ENCODE measurements around the gene RBCK1. TPM values are rescaled to one million over a fixed set of nuclear protein-coding genes. Genes with fewer than 3 reads are reported as not detected.

The RBCK1 gene
- total and polyA plus RNA-seq, 2 donors (not counting 1 experiment from before 2014, with no cell fraction given), result 128 to 135 TPM

DNA sequence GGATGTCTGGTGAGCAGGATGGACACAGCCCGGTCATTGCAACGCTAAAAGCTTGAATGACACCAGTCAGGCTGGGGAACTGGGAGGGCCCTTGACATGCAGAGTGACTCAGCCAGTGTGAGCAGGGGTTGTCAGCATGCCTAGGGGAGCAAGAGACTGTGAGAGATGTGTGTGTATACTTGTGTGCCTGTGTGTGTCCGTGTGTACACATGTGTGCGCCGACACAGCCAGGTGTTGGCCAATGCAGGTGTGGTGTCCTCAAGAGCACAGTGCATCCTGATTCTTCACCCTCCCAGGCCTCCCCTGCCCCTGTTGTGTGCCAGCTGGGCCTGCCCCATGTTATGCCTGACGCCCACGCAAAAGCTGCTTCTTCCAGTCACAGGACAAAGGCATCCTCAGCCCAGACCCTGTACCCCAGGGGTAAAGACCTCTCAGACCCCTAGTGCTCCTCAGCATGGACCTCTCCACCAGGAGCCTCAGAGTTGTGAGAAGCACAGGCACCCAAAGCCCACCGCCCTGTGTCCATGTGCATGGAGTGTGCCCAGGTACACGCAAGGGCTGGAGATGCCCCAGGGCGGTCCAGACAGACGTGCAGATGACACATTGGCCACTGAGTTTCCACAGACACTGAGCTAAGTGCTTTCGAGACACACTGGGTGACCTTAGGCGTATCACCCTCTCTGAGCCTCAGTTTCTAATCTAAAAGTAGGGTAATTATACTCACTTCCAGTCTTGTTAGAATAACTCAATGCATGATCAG is 44.6 kb upstream of the RBCK1 start:
- H3K27me3 ChIP-seq (replicated peaks in 1 of 4; ENCODE audit: control extremely low read depth in 1 of 4, control insufficient read depth in 3 of 4, insufficient read depth in 4 of 4, low read length in 3 of 4), result no peaks in the 10 kb centered on the region
- Mint-ChIP-seq H3K4me1 (peaks cover 26% of the 10 kb centered on the region), H3K27me3 (peaks cover 5% of the 10 kb centered on the region), H3K9me3 (ENCODE audit: insufficient read depth) (no peaks in the 10 kb centered on the region), H3K4me3 (no peak overlapping the region), H3K27ac (no peak overlapping the region)
- no peaks in the 10 kb centered on the region for H3K79me2 ChIP-seq (ENCODE audit: control insufficient read depth, insufficient read depth, low read length)
- H4K20me1 ChIP-seq (ENCODE audit: control insufficient read depth, insufficient read depth, low read length, poor library complexity, severe bottlenecking), result no peaks in the 10 kb centered on the region
- ChIA-PET CTCF (interaction anchor here (0.7 to 3.0 kb wide), 3 partner anchors 9 to 114 kb away, joined by 3 to 24 read pairs (median 3); no protein-coding TSS in a partner anchor), POLR2A (no interaction called here)
- H3K4me3 ChIP-seq (ENCODE audit: control extremely low read depth in 1 of 5, extremely low read depth in 1 of 5, insufficient read depth in 1 of 5, low read depth in 2 of 5, low read length in 4 of 5), result no peak overlapping the region
- no peak for TF ChIP-seq CTCF (IDR thresholded peaks at IDR 0.05)
- no peak for TF ChIP-seq EZH2 (IDR thresholded peaks at IDR 0.05; ENCODE audit: borderline replicate concordance, insufficient read depth, low read depth, low read length, poor library complexity, severe bottlenecking)
- 97% methylated on average over 13 of the region's 13 CpGs for WGBS (ENCODE audit: insufficient coverage)
- H3K27ac ChIP-seq (ENCODE audit: low read length in 2 of 2), result no peak overlapping the region
- H3K9ac ChIP-seq (ENCODE audit: low read length), result no peak overlapping the region
- no peak overlapping the region for H3K4me2 ChIP-seq (replicated peaks; ENCODE audit: low read depth, low read length, poor library complexity, severe bottlenecking)
- ATAC-seq (ENCODE audit: low read depth), result no peak
- DNase-seq, result no peak
- no peak overlapping the region for H2AFZ ChIP-seq (ENCODE audit: insufficient read depth, low read depth, low read length, poor library complexity, severe bottlenecking)
- intact Hi-C loops (cut with micrococcal nuclease), result no loop called here
- H3K9me3 ChIP-seq (ENCODE audit: control extremely low read depth in 1 of 3, control insufficient read depth in 2 of 3, insufficient read depth in 1 of 3, low read length in 2 of 3), result no peaks in the 10 kb centered on the region
- no peaks in the 10 kb centered on the region for H3K36me3 ChIP-seq (replicated peaks in 1 of 2; ENCODE audit: control extremely low read depth in 1 of 2, control insufficient read depth in 1 of 2, extremely low read depth in 1 of 2, insufficient read depth in 2 of 2, low read length in 1 of 2)
- H3K4me1 ChIP-seq (ENCODE audit: control insufficient read depth in 2 of 2, insufficient read depth in 2 of 2, low read length in 2 of 2), result peaks cover 17 to 26% of the 10 kb centered on the region in 2 donors

All from B cell (primary cell).